Measurements from ENCODE around the gene GHR.
"Not testable (repeated sequence)": the region's sequence is repeated elsewhere in the genome, so short reads cannot be mapped to it uniquely, and the experiment has no call there.

The GHR gene

DNA sequence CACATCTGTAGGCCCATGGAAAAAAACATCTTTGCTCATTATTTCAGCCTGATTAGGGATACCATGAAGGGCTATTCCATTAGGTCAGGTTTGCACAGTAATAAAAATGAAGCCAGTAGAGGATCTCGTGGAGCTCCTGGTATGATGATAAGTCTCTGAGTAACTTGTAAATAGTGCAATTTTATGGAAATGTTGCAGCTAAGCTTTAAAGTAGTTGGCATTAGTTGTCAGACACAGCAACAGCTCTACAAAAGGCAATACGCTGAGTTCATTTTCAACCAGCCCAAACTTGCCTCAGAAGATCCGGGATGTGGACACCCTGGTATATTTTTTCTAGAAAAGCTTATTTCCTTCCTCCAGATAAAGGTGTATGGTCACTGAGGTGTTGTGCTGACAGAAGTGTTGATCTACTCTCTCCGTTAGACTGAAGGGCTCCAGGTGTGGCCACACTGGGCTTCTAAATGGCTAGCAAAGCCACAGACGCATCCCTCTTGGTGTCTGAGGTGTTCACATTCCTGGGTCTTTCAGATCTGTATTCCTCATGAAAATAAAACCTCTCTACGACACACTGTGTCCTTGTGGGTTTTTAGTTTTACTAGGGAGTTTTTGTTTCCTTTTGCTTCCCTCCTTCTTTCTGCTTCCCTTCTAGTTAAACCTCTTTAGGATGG lies 141.6 kb downstream of the GHR start:
- in situ Hi-C loops (cut with MboI; ENCODE audit: low sequenced_read_pairs), result no loop called here

DNA sequence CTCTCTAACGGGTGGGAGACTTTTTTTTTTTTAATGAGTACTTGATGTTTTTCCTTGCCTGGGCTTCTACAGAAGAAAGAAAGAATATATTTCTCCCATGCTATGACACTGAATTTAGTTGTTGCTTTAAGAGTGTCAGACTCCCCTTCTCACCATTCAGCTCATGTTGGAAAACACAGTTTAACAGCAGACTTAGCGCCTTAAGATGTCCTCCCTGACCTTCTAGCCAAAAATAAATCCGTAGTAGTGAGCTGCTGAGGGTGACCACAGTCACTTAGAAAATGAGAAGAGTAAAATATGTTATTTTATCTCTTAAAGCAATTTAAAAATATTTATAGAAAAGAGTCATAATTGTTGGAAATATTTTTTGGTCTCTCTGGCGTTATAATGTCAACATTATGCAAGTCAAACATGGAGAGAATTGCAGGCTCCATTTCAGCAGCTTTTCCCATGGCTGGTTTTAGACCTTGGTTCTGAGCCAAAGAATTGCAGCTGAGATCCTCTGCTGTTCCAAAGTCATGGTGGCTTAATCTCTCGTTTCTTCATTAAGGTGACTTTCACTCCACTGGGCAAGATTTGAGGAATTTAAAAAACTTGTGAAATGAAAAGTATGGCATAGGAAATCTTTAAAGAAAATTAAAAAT lies 143.5 kb downstream of the GHR start:
- in situ Hi-C loops (cut with MboI; ENCODE audit: low sequenced_read_pairs), result no loop called here

DNA sequence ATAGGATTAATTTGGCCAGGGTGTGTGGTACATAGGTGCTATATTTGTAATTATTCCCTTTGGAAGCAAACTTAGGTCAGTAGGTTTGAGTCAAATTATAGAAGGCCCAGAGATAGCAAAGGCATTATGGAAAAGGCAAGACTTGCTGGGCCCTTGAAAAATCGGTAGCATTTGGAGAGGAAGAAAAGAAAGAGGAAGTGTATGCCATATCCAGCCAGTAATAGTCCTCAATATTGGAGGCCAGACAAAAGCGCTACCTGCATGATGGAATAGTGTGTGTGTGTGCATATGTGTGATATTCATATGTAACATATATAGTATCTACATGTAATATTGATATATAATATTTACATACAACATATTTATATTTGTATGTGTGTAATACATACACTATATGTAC lies 146.1 kb downstream of the GHR start:
- in situ Hi-C loops (cut with MboI; ENCODE audit: low sequenced_read_pairs), result no loop called here

DNA sequence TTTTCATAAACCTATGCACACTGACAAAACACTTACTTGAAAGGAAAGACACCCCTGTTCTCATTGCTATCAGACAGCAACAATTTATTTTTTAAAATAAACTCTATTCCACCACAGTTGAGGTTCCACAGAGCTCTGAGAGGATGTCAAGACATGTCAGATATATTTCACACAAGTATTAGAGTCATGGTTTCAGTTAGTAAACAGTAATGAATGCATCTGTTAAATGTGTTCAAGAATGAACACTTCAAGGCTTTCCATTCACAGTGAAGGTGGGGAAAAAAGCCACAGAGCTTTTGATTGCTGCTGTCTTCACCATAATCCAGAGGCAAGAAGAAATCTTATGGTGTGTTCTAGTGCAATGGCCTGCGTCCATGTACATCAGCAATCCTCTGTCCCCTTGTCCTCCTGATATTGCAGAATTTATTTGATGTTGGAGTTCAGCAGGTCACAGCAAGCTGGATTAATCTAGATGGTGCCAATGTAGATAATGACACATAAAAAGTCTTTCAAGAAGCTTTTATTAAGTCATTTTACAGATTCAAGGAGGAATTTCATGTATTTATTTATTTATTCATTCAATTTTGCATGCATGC lies 146.8 kb downstream of the GHR start:
- in situ Hi-C loops (cut with MboI; ENCODE audit: low sequenced_read_pairs), result no loop called here

DNA sequence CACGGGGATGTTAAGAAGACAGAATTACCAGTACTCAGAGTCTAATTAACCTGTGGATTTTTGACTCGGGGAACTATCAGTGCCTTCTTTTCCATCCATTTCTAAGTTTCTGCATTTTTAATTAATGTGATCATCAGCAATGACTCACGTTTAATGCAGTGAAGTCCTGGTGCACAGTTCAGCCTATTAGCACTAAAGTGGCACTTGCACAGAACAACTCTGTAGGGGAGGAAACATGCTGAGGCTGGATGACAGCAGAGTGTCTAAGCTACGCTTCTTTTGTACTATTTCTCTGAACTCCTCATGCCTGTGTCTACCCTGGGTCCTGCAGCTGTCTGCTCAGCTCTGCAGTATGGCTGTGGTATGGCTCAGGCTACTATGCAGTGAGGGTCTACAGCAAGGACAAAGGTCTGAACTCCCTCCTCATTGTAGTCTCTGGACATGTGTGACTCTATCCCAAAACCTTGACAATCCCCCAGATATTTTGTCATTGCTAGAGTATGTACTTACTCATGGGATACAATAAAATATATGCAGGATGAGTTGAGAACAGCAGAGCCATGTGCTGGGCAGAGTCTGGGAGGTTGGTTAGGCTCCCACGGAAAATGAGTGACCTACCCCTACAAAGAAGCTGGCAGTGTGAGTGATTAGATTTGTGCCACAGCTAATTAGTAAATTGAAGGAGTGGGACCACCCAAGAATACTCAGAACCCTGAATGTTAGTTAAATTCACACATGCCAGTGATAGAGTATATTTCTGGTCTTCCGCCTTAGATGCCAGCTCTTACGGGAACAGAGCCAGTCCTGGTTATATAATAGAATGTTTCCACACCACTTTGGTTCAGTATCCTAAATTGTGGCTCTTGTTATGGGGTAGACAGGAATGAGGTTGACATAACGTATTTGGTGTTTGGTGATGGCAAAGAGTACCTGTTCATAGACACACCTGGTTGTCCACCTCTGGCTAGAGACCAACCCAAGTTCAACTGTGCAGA lies 148.0 kb downstream of the GHR start:
- in situ Hi-C loops (cut with MboI; ENCODE audit: low sequenced_read_pairs), result no loop called here

DNA sequence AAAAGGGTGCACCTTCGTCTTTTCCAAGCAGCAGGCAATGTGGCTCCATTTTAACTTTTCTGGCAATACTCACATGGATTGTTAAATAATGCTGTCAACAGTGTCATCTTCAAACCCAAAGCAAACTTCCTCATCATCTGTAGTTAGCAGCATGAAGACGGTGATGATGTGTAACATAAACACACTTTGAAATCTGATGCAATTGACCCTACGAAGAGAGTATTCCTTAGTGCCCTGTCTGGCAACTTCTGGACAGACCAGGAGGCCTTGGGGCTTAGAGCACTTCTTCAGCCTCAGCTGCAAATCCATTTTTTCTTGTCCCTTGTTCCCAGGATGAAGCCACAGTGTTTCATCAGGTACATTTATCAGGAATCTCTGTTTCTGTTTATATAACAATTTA lies 149.1 kb downstream of the GHR start:
- in situ Hi-C loops (cut with MboI; ENCODE audit: low sequenced_read_pairs), result no loop called here

DNA sequence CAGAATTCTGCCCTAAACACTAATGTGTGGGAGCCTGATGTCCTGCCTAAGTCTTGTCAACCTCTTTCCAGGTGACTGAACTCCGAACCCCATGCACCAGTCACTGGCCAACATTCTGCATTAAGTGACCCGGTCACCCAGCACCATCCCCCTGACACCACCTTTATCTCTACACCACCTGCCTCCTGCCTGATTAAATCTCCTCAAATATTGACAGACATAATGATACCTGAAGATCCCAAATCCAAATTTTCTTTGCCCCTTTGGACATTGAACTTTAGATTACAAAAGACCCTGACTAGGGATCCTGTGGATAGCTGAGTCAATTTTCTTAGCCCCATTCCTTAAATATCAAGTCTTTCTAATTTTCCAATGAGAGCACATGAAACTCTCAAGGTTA lies 150.1 kb downstream of the GHR start:
- in situ Hi-C loops (cut with MboI; ENCODE audit: low sequenced_read_pairs), result no loop called here

DNA sequence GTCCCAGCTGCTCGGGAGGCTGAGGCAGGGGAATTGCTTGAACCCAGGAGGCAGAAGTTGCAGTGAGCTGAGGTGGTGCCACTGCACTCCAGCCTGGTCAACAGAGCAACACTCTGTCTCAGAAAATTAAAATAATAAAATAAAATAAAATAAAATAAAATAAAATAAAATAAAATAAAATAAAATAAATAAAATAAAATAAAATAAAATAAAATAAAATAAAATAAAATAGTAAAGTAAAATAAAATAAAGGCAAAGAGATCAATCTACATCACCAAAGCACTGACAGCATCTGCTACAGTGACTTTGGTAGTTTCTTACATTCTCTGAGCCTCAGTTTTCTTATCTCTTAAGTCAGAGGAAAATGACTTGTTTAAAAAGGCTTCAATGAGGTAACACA lies 152.7 kb downstream of the GHR start:
- in situ Hi-C loops (cut with MboI; ENCODE audit: low sequenced_read_pairs), result not testable (repeated sequence)

DNA sequence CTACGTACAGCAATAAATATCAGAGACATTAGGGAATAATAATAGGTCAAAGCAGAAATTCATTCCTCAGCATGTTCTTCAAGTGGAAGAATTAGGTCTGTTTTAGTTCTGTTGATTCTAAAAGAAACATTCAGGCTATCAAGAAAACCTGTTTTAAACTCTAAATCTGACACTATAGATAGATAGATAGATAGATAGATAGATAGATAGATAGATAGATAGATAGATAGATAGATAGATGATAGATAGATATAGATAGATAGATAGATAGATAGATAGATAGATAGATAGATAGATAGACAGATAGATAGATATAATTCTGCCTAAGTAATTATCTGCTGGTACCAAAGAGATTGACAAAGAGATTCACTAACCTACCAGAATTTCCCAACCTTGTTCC lies 155.7 kb downstream of the GHR start:
- in situ Hi-C loops (cut with MboI; ENCODE audit: low sequenced_read_pairs), result not testable (repeated sequence)

DNA sequence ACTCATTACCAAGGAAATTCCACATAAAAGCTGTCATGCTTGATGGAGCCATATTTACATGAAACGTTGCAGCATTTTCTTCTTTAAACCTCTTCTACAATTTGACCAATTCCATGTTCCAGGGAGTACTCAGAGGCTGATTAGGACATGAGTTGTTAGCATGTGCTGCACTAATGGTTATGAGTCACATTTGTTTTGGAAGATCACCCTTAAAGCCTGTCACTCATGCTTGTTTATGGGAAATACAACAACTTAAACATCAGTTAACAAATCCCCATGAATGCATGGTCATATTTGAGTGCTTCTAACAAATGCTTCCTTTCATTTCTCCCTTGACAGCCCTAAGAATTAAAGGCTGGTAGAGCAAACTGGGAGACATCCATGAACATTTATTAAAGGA lies 156.1 kb downstream of the GHR start:
- in situ Hi-C loops (cut with MboI; ENCODE audit: low sequenced_read_pairs), result no loop called here

DNA sequence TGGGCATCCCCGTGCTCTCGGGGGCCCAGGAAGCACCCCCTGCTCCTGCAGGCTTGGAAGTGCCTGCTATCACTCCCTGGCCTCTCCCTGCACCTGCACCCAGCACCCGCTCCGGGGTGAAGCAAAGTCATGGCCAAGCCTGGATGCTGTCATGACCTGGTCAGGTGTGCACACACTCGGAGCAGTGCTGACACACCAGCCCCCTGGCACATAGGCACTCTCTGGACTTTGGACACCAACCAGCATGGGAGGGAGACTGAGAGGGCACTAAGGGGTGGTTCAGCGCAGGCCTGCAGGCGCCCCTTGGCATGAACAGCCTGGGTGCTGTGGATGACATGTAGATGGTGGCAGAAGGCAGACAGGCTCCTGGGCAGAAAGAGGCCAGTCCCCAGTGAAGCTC lies 158.6 kb downstream of the GHR start:
- in situ Hi-C loops (cut with MboI; ENCODE audit: low sequenced_read_pairs), result no loop called here

DNA sequence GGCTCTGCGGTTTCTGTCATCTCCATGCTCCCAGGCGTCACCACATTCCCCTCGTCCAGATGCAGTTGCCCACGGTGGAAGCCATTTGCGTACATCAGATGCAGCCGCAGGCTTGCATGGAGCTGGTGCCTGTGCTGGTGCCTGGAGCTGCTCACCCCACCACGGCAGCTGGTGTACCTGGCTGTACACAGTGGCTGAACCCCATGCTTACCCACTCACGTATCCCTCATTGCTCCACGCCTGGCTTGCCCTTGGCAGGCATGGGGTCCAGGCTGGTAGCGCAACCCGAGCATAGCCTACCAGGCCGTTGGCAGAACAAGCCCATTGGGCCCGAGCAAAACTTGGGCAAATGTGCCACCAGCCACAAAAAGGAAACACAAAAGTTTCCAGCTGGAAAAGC lies 159.5 kb downstream of the GHR start:
- in situ Hi-C loops (cut with MboI; ENCODE audit: low sequenced_read_pairs), result no loop called here

DNA sequence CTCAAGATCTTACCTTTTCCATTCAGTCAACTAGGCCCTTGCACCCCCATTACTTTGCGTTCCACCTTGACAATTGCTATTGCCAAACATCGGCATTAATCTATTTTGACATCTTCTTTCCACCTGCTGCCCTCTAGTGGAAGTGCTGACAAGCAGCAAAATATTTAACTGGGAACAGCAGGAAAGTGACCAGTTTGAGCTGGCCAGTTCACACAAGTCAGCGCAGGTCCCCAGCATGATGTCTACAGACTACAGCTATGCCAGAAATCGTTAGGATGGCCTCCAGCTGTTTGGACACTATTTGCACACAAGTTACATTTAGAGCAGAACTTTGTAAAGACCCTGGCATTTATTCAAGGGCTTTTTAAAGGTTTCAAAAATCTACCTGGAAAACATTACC lies 160.1 kb downstream of the GHR start:
- in situ Hi-C loops (cut with MboI; ENCODE audit: low sequenced_read_pairs), result no loop called here

DNA sequence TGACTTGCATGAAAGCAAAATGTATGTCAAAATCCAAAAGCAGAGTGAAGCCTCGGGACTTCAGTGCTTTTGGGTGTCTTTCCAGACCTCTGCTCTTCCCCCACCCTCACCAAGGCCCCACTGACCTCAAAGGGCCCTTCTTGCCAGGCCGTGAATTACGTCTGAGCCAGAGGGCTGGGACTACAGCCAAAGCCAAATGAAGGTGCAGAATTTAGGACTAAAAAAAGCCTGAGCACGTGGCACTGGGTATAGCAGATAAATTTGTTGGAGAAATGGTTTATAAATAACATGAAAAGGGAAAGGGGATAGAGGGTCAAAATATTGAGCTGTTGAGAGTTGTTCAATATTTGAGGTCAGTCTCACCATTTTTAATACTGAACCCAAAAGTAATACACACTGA lies 163.4 kb downstream of the GHR start:
- in situ Hi-C loops (cut with MboI; ENCODE audit: low sequenced_read_pairs), result no loop called here

DNA sequence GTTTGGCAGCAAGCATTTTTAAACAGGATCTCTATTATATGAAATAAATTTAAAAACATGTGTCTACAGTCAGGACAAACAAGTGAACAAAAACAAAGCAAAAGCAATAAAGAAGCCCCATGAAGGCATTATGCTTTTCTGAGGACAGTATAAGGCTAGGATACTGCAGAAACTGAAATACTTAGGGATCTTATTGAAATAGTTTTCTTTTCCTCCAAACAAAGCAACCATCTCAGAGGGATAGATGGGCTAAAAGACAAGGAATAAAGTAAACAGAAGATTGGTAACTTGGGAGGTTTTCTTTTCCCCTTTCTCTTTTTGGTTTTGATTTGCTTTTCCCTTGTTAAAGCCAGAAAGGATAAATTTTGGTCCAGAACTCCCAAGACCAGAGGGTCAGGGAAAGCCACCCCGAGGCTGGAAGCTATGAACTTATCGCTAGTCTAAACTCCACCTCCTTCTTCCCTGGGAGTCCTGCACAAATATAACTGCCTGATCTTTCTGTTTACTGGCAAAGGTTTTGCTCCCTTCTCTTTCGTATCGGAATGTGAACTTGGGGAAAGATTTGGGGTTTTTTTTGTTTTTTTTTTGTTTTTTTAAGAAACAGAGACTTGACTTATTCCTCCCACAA lies 164.0 kb downstream of the GHR start:
- in situ Hi-C loops (cut with MboI; ENCODE audit: low sequenced_read_pairs), result no loop called here

DNA sequence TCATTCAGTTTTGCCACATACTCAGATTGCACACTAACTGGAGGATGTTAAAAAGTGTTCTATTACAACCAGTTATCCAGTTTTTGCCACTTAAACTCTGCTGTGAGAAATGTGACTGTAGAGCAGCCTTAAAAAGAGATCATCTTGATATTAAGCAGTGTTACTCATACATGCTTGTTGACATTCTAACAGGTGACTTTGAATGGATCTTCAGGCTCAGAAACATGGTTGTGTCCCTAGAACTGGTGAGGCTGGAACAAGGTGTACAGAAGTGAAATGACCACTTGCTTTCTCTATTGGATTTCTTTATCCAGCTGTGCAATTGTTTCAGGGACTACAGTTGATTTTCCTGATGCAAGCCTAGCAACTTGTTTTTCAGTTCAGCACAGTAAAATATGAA lies 167.3 kb downstream of the GHR start:
- in situ Hi-C loops (cut with MboI; ENCODE audit: low sequenced_read_pairs), result no loop called here

DNA sequence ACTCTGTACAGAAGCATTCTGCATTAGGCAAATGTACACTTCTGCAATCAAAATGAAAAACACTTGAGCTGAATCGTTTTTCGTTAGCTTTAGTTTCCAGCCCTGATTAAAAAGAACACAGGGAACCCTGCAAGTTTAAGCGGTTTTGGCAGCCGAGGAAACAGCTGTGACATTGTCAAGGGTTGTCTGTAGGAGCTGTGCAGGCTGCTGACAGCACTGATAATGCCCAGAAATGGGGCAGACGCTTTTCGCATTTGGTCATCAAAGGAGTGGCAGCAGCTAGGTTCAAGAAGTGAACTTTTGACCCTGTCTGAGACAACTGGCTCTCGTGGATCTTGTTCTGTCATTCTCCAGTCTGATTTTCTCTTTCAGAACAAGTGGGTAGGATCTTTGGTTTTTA lies 167.8 kb downstream of the GHR start:
- in situ Hi-C loops (cut with MboI; ENCODE audit: low sequenced_read_pairs), result no loop called here

DNA sequence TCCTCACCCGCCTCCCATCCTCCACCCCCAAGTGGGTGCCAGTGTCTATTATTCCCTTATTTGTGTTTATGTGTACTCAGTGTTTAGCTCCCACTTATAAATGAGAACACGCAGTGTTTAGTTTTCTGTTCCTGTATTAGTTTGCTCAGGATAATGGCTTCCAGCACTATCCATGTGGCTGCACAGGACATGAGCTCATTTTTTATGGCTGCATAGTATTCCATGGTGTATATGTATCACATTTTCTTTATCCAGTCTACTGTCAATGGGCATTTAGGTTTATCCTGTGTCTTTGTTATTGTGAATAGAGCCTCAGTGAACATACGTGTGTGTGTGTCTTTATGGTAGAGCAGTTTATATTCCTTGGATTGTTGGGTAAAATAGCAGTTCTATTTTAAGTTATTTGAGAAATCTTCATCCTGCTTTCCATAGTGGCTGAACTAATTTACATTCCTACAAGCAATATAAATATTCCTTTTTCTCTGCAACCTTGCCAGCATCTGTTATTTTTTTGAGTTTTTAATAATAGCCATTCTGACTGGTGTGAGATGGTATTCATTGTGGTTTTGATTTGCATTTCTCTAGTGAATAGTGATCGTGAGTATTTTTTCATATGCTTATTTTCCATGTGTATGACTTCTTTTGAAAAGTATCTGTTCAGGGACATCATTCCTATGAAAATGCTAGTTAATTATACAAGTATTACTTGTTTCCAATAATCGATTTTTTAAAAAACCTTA lies 169.3 kb downstream of the GHR start:
- in situ Hi-C loops (cut with MboI; ENCODE audit: low sequenced_read_pairs), result no loop called here

DNA sequence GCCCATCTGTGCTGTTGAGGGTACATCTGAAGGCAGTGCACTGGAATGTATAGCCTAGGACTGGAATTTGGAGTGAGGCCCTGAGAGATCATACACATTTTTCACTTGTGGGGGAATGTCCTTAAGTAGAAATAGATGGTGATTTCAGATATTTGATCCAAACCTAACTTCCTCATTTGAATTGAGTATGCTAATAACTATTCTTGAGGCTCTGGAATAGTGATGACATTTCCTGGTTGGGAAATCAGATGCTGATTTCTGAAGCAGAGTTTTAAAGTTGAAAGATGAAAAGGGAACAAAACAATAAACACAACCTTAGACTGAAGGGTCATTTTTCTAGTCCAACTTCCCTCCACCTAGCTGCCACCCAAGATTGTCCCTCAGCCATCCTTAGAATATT lies 170.4 kb downstream of the GHR start:
- in situ Hi-C loops (cut with MboI; ENCODE audit: low sequenced_read_pairs), result no loop called here

DNA sequence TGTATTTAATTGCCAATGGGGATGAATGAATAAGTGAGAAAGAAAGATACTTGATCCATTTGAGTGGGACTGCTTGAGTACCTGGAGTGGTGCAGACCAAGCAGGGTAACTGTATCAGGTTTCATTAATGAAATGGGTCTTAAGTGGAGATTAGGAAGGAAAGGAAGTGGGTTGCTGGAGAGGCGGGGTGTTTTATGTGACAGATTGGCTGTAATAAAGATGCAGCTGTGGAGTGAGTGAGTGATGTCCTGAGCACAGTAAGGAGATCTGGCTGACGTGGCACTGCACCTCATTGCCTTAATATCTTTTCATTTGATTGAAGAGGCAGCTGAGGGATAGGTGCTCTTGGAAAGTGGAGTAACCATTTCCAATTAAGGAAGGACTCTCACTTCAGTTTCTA lies 172.4 kb downstream of the GHR start:
- in situ Hi-C loops (cut with MboI; ENCODE audit: low sequenced_read_pairs), result no loop called here

Data from HL-60/S4 (cell line).